ENCODE results near the gene CDC25B. TPM values are rescaled to one million over a fixed set of nuclear protein-coding genes. Genes with fewer than 3 reads are reported as not detected.

Gene CDC25B
- total and polyA plus RNA-seq, 2 of the 13 experiments (the other 11 are each of a cell fraction or from before 2014, with no cell fraction given) = 14.5 to 19.4 TPM

DNA sequence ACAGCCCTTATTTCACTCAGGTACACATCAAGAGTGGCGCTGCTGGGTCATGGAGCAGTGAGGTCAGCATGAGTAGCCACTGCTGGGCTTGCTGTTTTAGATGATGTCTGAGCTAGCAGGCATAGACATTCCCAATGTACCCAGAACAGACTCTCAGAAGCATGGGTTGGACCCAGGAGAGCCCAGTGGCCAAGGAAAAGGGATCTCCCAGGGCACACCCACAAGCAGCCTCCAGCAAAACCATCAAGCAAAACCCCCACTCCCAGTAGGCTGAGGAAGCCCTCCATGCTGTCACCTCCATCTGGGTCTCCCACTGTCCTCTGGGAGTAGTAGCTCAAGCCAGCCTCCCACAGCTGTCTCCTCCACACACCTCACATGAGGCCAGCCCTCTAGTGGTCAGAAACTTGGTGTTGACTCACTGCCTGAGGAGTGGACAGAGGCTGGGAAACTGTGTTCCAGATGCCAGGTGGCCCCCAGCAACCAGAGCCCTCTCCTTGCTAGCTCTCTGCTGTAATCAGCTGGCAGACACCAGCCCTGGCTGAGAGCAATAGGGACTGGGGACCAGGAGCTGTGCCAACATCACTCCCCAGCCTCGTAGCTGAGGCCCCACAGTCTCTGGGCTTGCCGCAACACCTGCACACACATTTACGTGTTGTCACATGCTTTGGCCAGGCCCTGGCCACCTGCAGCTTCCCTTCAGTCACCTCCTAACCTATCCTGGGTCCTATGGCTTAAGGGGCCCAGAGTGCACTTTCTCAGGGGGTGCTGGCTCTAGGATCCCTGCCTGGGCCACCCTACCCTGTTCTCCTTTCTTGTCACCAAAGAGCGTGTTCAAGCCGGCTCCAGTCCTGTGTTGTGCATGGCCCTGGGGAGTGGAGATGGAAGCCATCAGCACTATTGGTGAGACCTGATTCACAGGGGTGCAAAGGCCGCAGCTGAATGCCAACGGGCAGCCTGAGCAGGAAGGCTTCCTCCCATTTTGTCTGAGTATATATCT, 22.3 kb downstream of the CDC25B start (continued):
- TF ChIP-seq MXD4 (CRISPR knock-in tag; IDR thresholded peaks at IDR 0.05) (peak; percentile 82), MIXL1 (CRISPR knock-in tag; IDR thresholded peaks at IDR 0.05) (peak; percentile 58), XBP1 (CRISPR knock-in tag; IDR thresholded peaks at IDR 0.05) (no peak), CHCHD3 (CRISPR knock-in tag; IDR thresholded peaks at IDR 0.05) (0 out of 2 replicates have a peak, but pooled peaks have one; percentile 66), DNMT3B (CRISPR knock-in tag; conservative IDR thresholded peaks at IDR 0.05) (no peak; the same call in 1 of the 2 replicates), ELF4 (CRISPR knock-in tag; IDR thresholded peaks at IDR 0.05; ENCODE audit: borderline replicate concordance) (no peak), ZNF431 (CRISPR knock-in tag; IDR thresholded peaks at IDR 0.05; ENCODE audit: borderline replicate concordance, low read depth) (no peak), GPN1 (CRISPR knock-in tag; IDR thresholded peaks at IDR 0.05; ENCODE audit: borderline replicate concordance) (peak; percentile 56; the same call in 1 of the 2 replicates), GABPA (IDR thresholded peaks at IDR 0.05; ENCODE audit: low read depth, low read length) (no peak), GABPA (CRISPR knock-in tag; IDR thresholded peaks at IDR 0.05; ENCODE audit: low read depth) (peak; percentile 23; the same call in 1 of the 2 replicates), NCOA1 (CRISPR knock-in tag; IDR thresholded peaks at IDR 0.05) (peak; percentile 89; the same call in 1 of the 2 replicates), ZNF335 (CRISPR knock-in tag; IDR thresholded peaks at IDR 0.05) (peak; percentile 77), HNRNPH1 (optimal IDR thresholded peaks at IDR 0.05; ENCODE audit: low read depth, low read length) (peak; percentile 91), ZNF160 (CRISPR knock-in tag; IDR thresholded peaks at IDR 0.05) (no peak), ZFX (CRISPR knock-in tag; IDR thresholded peaks at IDR 0.05; ENCODE audit: low read depth) (peak; percentile 80), ISX (CRISPR knock-in tag; conservative IDR thresholded peaks at IDR 0.05) (no peak)
- TF ChIP-seq, protein P1, sequence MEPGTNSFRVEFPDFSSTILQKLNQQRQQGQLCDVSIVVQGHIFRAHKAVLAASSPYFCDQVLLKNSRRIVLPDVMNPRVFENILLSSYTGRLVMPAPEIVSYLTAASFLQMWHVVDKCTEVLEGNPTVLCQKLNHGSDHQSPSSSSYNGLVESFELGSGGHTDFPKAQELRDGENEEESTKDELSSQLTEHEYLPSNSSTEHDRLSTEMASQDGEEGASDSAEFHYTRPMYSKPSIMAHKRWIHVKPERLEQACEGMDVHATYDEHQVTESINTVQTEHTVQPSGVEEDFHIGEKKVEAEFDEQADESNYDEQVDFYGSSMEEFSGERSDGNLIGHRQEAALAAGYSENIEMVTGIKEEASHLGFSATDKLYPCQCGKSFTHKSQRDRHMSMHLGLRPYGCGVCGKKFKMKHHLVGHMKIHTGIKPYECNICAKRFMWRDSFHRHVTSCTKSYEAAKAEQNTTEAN (CRISPR knock-in tag; conservative IDR thresholded peaks at IDR 0.05) = no peak
- TF ChIP-seq, protein P2, sequence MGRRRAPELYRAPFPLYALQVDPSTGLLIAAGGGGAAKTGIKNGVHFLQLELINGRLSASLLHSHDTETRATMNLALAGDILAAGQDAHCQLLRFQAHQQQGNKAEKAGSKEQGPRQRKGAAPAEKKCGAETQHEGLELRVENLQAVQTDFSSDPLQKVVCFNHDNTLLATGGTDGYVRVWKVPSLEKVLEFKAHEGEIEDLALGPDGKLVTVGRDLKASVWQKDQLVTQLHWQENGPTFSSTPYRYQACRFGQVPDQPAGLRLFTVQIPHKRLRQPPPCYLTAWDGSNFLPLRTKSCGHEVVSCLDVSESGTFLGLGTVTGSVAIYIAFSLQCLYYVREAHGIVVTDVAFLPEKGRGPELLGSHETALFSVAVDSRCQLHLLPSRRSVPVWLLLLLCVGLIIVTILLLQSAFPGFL (CRISPR knock-in tag; IDR thresholded peaks at IDR 0.05) = no peak
- TF ChIP-seq, protein P3, sequence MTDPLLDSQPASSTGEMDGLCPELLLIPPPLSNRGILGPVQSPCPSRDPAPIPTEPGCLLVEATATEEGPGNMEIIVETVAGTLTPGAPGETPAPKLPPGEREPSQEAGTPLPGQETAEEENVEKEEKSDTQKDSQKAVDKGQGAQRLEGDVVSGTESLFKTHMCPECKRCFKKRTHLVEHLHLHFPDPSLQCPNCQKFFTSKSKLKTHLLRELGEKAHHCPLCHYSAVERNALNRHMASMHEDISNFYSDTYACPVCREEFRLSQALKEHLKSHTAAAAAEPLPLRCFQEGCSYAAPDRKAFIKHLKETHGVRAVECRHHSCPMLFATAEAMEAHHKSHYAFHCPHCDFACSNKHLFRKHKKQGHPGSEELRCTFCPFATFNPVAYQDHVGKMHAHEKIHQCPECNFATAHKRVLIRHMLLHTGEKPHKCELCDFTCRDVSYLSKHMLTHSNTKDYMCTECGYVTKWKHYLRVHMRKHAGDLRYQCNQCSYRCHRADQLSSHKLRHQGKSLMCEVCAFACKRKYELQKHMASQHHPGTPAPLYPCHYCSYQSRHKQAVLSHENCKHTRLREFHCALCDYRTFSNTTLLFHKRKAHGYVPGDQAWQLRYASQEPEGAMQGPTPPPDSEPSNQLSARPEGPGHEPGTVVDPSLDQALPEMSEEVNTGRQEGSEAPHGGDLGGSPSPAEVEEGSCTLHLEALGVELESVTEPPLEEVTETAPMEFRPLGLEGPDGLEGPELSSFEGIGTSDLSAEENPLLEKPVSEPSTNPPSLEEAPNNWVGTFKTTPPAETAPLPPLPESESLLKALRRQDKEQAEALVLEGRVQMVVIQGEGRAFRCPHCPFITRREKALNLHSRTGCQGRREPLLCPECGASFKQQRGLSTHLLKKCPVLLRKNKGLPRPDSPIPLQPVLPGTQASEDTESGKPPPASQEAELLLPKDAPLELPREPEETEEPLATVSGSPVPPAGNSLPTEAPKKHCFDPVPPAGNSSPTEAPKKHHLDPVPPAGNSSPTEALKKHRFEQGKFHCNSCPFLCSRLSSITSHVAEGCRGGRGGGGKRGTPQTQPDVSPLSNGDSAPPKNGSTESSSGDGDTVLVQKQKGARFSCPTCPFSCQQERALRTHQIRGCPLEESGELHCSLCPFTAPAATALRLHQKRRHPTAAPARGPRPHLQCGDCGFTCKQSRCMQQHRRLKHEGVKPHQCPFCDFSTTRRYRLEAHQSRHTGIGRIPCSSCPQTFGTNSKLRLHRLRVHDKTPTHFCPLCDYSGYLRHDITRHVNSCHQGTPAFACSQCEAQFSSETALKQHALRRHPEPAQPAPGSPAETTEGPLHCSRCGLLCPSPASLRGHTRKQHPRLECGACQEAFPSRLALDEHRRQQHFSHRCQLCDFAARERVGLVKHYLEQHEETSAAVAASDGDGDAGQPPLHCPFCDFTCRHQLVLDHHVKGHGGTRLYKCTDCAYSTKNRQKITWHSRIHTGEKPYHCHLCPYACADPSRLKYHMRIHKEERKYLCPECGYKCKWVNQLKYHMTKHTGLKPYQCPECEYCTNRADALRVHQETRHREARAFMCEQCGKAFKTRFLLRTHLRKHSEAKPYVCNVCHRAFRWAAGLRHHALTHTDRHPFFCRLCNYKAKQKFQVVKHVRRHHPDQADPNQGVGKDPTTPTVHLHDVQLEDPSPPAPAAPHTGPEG (CRISPR knock-in tag; IDR thresholded peaks at IDR 0.05) = peak; percentile 14; the same call in 1 of the 2 replicates
- TF ChIP-seq, protein P4, sequence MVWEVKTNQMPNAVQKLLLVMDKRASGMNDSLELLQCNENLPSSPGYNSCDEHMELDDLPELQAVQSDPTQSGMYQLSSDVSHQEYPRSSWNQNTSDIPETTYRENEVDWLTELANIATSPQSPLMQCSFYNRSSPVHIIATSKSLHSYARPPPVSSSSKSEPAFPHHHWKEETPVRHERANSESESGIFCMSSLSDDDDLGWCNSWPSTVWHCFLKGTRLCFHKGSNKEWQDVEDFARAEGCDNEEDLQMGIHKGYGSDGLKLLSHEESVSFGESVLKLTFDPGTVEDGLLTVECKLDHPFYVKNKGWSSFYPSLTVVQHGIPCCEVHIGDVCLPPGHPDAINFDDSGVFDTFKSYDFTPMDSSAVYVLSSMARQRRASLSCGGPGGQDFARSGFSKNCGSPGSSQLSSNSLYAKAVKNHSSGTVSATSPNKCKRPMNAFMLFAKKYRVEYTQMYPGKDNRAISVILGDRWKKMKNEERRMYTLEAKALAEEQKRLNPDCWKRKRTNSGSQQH (CRISPR knock-in tag; IDR thresholded peaks at IDR 0.05; ENCODE audit: low read depth) = peak; percentile 83; the same call in 1 of the 2 replicates

All from HepG2 (cell line).